HL-60 (cell line): ENCODE measurements around the gene LGALS14.

ENCODE experiments used
- DNase-seq, 2 experiments: peaks; one replicate each; pipeline ENCODE4 v3.0.0-alpha.2; 2010 to 2020; ENCODE audit warnings: low read depth in 1 of 2, low spot score in 1 of 2
- H3K27ac ChIP-seq: fragments of 250-450 bp; sonication (Bioruptor Pico); replicated peaks from 2 replicates; pipeline ENCODE4 v1.5.1; 2020; ENCODE audit warnings: mild to moderate bottlenecking, moderate library complexity
- H3K27me3 ChIP-seq: fragments of 250-450 bp; sonication (Bioruptor Pico); 2 replicates; pipeline ENCODE4 v1.5.1; 2021; ENCODE audit warnings: mild to moderate bottlenecking, moderate library complexity; ENCODE audit not compliant: insufficient read depth, poor library complexity, severe bottlenecking
- H3K4me3 ChIP-seq: replicated peaks from 2 replicates; pipeline ENCODE4 v1.5.1; 2011; ENCODE audit warnings: mild to moderate bottlenecking, control low read depth, low read length; ENCODE audit not compliant: insufficient read depth
- CTCF ChIP-seq: IDR thresholded peaks from one replicate; pipeline ENCODE4 v1.5.1; 2011; ENCODE audit warnings: low read length, control low read depth, inconsistent platforms; ENCODE audit not compliant: insufficient read depth
- GABPA ChIP-seq: IDR thresholded peaks from 2 replicates; pipeline ENCODE4 v1.6.1; 2012; ENCODE audit warnings: low read depth
- POLR2AphosphoS5 ChIP-seq: IDR thresholded peaks from 2 replicates; pipeline ENCODE4 v1.6.1; 2012; ENCODE audit warnings: low read depth
- REST ChIP-seq: IDR thresholded peaks from 2 replicates; pipeline ENCODE4 v1.6.1; 2012; ENCODE audit warnings: low read depth; ENCODE audit not compliant: insufficient replicate concordance
- SPI1 ChIP-seq: IDR thresholded peaks from 2 replicates; pipeline ENCODE4 v1.6.1; 2012; ENCODE audit warnings: low read depth, mild to moderate bottlenecking, borderline replicate concordance

Gene LGALS14

GRCh38 chr19:39731685-39732084, 27.4 kb downstream of the LGALS14 start:
- Histone ChIP-seq H3K27me3 (no peaks in the 10 kb centered on the region), H3K27ac (no peak overlapping the region), H3K4me3 (no peak overlapping the region)
- TF ChIP-seq GABPA: no peak
- TF ChIP-seq REST: no peak
- no peak for TF ChIP-seq SPI1
- no peak for TF ChIP-seq POLR2AphosphoS5
- no peak for TF ChIP-seq CTCF
- DNase-seq: no peak

GRCh38 chr19:39733841-39734240, 29.6 kb downstream of the LGALS14 start:
- Histone ChIP-seq H3K27ac (no peak overlapping the region), H3K4me3 (no peak overlapping the region), H3K27me3 (no peaks in the 10 kb centered on the region)
- TF ChIP-seq CTCF (no peak), GABPA (no peak), POLR2AphosphoS5 (no peak), SPI1 (no peak), REST (no peak)
- no peak for DNase-seq

GRCh38 chr19:39735688-39736087, 31.4 kb downstream of the LGALS14 start:
- TF ChIP-seq SPI1 (no peak), POLR2AphosphoS5 (no peak), CTCF (no peak), REST (no peak), GABPA (no peak)
- DNase-seq: no peak
- H3K4me3 ChIP-seq: no peak overlapping the region
- no peak overlapping the region for H3K27ac ChIP-seq
- H3K27me3 ChIP-seq: no peaks in the 10 kb centered on the region
